GM19467 (cell line): ENCODE measurements around the gene MPPED2.

Source experiments
- ATAC-seq: cut with Tn5 transposase; IDR thresholded peaks from one replicate; pipeline ENCODE4 v1.9.1; 2021; ENCODE audit warnings: mild to moderate bottlenecking, moderate library complexity; ENCODE audit not compliant: unreplicated experiment

Gene MPPED2, protein sequence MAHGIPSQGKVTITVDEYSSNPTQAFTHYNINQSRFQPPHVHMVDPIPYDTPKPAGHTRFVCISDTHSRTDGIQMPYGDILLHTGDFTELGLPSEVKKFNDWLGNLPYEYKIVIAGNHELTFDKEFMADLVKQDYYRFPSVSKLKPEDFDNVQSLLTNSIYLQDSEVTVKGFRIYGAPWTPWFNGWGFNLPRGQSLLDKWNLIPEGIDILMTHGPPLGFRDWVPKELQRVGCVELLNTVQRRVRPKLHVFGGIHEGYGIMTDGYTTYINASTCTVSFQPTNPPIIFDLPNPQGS

DNA sequence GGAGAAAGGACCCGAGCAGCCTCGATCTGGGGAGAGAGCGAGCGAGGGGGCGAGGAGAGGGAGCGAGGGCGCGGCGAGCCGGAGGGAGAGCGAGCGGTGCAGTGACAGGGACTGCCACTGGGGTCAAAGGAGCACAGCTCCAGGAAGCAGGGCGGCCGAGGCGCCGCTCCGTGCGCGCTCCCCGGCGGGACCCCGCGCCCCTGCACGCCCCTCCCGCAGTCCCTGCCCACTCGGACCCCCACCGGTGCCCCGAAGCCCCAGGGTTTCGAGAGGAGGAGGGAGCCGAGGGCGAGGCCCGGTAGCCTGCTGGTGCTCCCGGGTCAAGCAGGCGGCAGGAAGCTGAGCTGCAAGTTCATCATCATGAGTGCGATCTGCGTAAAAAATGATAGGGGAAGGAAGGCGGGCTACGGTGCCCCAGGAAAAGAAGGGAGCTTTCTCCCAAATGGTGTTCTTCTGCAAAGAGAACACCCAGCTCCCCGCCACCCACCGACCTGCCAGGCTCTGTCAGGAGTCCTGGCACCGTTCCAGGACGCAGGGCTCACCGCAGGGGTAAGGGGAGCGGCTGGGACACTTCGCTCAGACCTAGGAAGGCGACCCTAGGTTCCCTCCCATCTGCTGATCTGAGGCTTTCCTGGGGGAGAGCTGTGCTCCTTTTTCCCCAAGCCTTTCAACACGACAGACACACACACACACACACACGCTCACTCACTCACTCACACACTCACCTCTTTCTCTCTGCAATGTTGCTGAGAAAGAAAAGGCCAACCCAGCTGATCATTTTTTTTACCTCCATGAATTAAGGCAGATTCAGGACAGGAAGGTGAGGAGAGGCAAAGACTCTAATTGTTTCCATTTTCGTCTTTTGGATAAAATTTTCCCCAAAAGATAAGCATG lies at the start of gene MPPED2:
Gene MPPED2 (minus strand): TSS at position 103 of the 894 bp plus-strand sequence. CDS start 5,980 bp downstream, outside the sequence.
- peak; percentile 98 for ATAC-seq

DNA sequence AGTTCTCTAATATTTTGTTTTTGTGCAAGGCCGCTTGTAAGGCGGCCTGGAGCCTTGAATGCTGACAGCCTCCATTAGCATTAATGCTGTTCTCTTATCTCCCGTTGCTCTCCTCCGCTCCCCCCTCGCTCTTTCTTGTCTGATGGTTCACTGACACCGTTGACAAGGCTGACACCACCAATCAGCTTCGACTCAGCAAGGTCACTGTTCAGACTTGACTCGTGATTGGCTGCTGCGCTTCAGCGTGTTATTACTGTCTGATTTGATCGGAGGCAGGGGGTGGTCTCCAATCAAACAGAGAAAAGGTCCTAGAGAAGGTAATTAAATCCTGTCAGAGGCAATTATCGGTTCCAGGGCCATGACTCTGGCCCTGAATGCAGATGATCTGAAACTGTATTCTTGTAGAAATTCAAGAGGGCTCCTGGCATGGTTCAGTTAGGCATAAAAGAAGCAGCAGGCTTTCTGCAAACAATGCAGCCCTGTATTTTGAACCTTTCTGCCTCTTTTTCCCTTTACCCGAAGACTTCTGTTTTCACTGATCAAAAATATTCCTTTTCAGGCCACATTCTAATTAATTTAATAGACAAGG lies 49.3 kb upstream of the MPPED2 start:
- no peak for ATAC-seq

DNA sequence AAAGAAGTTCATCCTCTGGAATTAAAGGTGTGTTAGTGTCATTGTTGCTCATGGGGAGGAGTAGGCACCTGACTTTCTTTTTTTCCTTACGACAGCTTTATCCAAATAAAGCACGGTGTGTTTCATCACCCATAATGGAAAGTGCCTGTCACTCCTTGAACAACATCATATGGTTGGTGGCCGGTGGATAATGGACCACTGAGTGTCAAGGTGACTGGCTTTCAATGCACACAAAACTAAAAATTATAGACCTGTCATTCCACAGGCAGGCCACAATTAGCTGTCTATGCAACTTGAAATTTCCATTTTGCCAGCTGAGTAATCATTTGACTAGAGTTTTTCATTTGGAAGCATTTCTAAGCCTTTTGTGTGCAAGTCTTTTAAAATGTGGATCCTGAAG lies 45.0 kb upstream of the MPPED2 start:
- ATAC-seq = no peak

DNA sequence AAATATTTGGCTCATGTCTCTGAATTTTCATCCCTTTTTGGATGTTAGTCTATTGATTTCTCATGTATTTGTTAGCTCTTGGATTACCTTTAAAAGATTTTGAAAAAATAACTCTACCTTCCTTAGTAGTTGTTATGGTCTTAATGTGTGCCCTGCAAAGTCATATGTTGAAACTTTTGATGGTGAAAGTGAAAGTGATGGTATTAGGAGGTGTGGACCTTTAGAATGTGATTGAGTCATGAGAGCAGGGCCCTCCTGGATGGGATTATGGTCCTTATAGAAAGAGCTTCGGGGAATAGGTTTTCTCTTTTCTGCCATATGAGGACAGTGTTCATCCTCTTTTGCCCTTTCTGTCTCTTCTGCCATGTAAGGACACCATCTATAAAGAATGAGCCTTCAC lies 33.6 kb upstream of the MPPED2 start:
- no peak for ATAC-seq

DNA sequence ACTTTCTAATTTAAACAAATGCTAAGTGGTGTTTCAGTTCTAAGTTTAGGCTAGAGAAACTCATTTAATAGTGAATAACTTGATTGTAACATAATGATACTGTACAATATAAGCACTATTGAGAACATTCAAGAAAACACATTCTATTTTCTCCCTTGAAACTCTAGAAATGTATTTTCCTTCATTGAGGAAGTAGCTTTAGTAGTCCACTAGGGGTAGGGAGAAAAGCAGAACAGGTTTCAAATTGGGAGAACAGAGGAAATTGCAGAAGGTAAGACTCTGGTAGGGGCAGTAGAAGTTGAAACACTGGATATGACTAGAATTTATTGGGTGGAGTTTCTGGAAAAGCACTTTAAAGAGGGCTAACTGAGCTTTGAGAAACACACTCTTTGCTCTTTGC lies 31.6 kb upstream of the MPPED2 start:
- no peak for ATAC-seq

DNA sequence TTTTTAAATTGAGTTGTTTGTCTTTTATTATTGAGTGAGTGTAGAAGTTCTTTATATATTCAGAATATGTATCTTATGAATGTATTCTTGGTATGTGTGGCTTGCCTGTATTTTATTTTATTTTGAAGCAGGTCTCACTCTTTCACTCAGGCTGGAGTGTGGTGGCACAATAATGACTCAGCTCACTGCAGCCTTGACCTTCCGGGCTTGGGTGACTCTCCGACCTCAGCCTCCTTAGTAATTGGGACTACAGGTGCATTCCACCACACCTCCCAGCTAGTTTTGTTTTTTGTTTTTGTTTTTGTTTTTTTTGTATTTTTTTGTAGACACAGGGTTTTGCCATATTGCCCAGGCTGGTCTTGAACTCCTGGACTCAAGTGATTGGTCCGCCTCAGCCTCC lies 24.5 kb upstream of the MPPED2 start:
- ATAC-seq = no peak

DNA sequence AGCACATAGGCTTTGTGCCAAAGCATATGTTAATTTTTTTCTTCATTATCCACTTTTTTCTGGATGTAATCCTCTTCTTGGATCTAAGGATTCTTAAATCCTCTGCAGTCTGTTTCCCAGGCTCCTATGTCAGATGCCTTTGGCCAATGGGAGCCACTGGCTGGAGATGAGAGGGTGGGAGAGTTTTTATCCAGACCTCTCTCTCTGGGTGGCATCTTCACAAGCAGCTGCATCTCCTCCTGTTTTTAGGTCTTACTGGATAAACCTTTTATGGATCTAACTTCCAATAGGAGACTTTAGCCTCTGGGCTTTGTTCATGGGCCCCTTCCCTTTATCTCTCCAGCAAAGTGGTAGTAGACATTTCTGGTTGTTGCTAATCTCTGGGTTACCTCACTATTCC lies 22.4 kb upstream of the MPPED2 start:
- no peak for ATAC-seq

DNA sequence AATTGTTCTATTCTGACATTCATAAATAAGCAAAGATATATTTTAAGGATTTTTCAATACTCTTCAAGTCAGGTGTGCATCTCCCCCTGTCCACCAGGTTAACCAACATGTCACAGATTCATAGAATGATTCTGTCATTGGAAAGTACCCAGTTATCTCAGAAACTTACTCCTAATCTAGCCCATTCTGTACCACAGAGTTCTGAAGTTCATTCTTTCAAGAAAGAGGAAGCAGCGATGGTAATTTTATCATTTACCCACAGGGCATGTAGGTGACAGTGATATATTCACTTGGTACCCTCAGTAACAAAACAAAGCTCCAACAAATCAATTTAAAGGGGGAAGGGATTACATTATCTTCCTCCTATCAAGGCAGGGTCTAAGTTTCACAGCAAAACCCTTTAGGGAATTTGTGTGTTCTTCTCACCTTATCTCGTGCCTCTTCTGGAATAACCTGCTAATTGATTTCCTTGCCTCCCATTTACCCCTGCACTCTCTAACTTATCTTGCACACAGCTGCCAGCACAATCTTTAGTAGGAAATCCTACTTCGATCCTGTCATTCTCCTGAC lies 19.0 kb upstream of the MPPED2 start:
- ATAC-seq = no peak

DNA sequence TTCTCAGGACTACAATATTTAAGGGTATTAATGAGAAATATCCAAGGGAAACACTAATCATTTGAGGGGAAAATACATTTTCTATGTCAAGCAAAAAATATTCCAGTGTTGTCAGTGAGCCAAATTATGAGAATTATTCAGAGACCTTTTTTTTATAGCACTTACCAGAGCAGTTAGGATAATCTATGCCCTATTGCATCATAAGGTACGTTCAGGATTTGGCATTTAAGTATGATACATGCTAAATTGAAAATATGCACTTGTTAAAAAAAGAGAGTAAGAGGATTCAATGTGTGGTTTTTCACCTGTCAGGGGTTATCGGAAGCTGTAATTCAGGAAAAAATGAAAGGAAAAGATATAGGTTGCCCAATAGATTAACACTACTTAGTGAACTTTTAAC lies 17.2 kb upstream of the MPPED2 start:
- no peak for ATAC-seq

DNA sequence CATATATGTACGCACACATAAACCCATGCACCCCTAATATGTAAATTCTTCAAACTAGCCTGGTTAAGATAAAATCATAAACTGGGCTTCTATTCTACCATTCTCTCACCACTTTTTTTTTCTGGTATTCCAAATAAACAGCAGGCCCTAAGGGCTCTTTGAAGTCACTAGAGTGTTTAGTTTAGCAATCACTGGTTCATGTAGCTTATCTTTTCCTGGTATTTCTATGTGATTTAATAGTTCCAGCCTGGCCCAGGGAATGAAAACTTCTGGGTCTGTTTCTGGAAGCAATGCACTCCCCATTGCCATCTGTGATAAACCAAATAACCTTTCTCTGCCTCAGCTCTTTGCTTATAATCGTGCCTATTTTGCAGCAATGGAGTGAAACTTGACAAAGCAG lies 10.7 kb upstream of the MPPED2 start:
- no peak for ATAC-seq

DNA sequence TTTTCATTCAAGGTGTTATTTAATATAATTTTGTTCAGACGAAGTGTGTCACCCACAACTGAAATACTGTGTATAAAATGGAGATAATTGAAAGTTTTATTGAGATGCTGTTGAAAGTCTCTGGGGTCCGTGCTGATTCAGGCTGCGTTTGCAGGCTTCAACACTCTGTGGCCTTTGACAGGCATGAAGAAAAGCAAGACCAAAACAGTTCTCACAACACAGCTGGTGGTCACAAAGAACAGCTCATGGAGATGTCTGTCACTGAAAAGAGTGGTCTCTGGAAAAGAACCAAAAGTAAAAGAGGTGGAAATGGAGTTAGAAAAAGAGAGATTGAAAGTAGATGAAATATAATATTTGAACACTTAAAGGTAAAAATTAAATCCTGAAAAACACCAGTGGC lies 9.8 kb upstream of the MPPED2 start:
- ATAC-seq = no peak

DNA sequence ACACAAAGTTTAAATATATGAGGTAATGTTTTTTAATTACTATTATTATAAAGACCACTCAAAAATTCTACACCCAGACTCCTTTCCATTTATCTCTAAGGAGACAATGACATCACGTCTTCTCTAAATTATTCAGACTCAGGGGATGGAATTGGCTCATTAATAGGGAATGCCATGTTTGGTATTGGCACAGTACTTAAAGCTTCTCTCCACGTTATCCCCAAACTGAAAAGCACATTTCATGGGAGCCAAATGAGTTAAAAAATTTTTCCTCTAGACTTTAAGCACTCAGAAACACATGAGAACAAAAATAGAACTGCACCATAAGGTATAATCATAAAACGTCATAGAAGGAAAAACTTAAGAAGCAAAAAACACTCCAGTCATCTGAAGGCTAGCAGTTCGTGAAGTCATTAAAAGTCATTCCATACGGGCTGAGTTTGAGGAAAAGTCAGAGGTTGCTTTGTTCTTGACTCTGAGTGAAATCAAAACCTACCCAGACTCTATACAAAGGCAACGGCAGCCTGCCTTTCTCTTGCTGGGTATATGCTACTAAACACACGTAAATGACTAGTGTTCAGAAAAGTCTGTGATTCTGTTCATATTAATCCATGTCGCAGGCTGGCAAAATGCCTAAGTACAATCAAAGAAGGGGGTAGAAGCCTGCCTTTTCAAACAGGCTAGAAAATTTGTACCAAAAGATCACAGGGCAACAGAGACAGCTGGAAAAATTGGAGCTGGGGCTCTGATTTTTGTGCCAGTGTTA lies 8.7 kb upstream of the MPPED2 start:
- ATAC-seq = no peak

DNA sequence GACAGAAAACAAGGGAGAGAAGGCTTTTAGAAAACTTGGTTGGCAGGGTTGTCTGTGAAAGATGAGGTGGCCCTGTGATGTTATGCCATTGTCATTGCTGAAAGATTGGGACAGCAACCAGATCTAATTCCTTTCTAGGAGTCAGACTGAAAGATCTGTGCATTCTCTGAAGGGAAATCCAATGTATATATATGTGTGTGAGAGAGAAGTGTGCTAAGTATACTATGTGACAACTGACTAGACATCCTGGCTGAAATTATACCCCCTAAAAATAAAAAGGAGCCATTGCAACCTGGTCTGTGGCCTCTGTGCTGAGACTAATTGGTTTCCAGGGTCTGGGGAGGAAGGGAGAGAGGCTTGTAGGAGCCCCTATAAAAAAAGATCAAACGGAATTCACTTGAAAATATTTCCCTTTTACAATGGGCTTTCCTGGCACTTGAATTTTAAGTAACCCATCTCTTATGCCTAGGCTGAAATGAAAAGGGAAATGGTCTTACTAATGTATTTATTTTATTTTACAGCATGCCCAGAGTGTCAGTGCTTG lies 1.2 kb upstream of the MPPED2 start:
- ATAC-seq = no peak

DNA sequence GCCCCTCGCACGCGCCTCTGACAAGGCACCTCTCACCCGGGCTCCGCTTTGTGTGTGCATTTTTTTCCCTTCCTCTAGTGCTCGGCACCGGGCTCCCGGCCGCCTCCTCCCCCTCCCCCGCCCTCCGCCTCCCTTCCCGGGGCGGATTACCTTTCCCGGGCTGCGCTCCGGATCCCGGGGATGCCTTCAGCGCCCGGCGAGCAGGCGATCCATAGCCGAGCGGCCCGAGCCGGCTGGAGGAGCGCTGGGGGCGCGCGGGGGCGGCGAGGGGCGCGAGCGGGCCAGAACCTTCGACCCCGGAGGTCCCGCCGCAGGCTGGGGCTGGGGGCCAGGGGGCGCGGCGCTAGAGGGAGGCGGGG lies 282 bp downstream of the MPPED2 start:
- ATAC-seq = peak; percentile 13

DNA sequence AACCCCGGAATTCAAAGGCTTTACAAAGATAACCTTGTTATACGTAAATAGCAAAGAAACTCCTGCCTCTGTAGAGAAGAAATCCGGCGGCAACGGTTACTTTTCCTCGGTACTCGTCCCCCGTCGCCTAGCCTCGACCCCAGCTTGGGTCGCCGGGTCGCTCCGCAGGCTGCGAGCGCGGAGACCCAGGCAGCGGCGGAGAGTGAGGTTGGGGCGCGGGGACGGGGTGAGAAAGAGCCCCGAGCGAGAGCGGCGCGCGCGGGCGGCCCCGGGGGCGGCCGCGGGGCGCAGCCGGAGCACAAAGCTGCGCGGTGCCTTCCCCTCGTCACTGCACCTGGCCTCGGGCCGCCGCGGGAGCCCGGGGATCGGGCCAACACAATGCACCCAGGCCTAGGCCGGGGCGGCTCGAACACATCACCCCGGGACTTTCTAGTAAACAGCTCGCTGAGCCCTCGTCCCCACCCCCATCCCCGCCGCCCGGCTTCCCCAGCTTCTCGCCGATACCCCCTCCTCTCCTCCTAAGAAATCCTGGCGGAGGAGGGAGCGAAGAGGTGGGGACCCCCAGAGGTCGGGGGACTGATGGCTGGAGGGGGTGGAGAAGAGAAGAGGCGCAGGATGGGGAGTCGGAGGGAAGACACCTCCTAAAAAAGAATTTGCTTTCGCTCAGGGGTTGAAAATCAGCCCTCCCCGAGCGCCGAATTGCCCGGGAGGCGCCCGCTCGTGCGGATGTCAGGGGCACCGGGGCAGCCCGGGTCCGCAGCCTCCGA lies 845 bp downstream of the MPPED2 start:
- ATAC-seq = no peak

DNA sequence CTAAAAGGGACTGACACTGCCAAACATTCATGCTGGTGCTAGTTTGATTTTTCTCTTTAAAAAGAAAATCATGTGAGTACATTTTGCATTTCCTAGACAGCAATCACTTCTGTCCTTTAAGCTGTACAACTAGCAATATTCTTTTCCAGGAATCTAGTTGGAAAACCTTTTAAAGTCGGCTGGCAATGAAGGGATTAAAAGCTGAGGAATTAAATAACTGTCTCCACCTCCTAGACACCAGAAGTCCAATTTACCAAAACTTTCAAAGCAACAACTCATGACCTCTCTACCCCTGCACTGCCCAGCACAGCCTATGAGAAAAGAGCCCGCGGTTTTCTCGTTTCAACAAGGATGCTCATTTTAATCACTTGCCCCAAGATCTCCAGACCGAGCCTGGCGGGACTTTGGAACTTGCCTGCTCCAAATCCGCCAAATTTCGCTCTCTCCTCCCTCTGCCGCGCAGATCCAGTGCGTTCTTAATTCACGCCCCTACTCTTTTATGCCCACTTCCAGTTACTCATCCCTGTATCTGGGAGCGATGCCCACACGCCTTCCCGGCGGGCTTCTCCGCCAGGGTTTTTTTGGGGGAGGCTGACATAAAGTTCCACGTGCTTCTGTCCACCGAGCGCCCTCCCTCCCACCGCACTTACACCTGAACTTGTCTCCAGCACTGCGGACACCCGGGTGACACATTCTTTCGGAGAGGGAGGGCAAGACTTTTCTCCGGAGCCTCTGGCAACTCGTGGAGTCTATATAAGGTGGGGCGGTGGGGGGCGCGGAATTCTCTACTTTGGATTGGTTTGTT lies 2.5 kb downstream of the MPPED2 start:
- no peak for ATAC-seq

DNA sequence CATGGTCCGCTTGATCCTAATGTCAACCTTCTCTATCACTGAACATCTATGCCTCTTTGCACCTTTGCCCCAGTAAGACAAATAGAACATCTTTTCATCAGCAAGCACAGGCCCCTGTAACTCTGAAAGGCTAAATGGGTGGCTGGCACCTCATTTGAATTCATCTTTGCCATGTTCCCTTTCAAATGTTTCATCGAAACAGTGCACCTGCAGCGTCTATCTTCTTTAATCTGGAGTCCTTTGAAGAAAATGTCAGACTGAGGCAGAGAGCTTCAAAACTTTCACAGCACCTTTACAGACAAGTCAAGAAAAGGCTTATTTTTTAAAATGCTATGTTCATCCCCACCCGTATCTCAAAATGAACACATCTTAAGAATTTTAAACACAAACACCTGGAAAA lies 3.4 kb downstream of the MPPED2 start:
- ATAC-seq = no peak

DNA sequence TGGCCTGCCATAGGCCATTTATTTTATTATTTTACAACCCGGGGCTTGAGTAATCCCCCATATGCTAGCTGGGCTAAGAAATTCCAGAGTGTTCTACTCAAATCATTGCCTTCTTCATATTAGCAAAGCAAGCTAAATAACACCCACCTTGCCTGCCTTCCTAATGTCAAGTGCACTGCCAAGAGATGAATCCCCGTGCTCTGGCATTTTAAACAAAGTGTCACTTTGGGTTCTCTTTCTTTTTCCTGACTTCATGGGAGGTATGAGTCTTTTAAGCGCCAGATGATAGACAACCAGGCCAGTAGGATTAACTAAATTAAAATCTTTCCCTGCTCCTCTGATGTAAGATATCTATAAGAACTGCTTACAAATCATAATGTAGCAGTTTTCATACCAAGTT lies 4.5 kb downstream of the MPPED2 start:
- ATAC-seq = no peak

DNA sequence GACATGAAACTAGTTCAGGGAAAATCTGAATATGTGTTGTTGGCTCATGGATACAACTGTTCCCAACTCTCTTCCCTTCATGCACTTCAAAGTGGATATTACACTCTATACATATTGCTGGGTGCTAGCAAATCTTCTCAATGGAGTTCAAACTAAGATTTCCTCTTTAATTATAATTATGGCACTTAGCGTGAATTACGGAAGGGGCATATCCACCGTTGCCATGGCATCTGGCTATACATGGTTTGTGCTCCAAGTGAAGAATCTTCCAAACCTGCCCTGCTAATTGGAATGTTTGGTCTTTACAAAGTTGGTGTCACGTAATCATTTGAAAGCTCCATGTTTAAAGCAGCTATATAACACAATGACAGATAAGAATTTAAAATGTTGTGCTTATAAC lies 5.6 kb downstream of the MPPED2 start:
- ATAC-seq = no peak
